ENCODE data around the gene MOB3A. TPM values are rescaled to one million over a fixed set of nuclear protein-coding genes. Genes with fewer than 3 reads are reported as not detected.

MOB3A gene
- total and polyA plus RNA-seq, 2 of the 13 experiments (the other 11 are each of a cell fraction or from before 2014, with no cell fraction given) = 3.5 to 17.8 TPM

DNA sequence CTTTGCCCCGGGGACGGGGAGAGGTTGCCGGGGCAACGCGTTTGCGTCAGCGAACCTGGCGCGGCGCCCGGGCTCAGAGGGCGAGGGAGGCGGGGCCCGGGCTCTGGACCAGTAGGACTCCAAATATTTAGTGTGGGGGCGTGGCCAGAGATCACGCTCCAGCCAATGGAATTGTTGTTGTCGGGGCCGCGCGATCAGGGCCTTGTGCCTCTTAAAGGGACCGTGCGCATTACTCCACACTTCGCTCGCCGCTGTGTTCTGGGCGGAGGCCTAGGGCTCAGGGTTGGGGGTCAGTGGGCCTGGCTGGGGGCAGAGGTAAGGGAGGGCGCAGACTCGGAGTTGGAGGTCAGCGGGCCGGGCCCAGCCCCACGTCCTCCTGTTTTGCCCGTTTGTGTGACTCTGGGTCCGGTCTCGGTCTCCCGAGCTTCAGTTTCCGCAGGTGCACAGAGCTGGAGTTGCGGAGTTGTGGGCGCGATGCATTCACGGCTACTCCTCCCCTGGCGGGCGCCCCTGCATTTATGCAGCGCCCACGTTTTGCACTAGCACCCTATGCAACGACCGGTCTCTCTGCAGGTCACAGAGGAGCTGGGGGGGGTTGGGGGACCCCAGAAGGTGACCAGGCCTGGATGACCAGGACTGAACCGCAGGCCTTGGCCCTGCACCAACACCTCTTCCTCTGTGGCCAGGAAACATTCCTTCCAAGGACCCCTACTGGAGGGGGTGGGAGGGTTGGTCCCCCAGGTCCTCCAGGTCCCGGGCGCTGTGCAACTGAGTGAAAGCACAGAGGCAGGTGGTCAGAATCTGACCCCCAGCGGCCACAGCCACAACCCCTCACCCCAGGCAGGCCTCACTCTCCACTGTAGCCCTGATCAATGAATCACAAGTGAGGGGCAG, 34.4 kb downstream of the MOB3A start (continued):
- TF ChIP-seq, protein P1, sequence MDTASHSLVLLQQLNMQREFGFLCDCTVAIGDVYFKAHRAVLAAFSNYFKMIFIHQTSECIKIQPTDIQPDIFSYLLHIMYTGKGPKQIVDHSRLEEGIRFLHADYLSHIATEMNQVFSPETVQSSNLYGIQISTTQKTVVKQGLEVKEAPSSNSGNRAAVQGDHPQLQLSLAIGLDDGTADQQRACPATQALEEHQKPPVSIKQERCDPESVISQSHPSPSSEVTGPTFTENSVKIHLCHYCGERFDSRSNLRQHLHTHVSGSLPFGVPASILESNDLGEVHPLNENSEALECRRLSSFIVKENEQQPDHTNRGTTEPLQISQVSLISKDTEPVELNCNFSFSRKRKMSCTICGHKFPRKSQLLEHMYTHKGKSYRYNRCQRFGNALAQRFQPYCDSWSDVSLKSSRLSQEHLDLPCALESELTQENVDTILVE (CRISPR knock-in tag; IDR thresholded peaks at IDR 0.05) = no peak
- TF ChIP-seq ZBTB7B (CRISPR knock-in tag; IDR thresholded peaks at IDR 0.05) (peak; percentile 12; the same call in 1 of the 2 replicates), ZNF530 (CRISPR knock-in tag; IDR thresholded peaks at IDR 0.05; ENCODE audit: low read depth) (0 out of 2 replicates have a peak, but pooled peaks have one; percentile 61), E2F5 (CRISPR knock-in tag; conservative IDR thresholded peaks at IDR 0.05) (no peak), DZIP1 (CRISPR knock-in tag; IDR thresholded peaks at IDR 0.05) (no peak), ATM (IDR thresholded peaks at IDR 0.05; ENCODE audit: borderline replicate concordance) (no peak), SNAI1 (CRISPR knock-in tag; IDR thresholded peaks at IDR 0.05; ENCODE audit: borderline replicate concordance) (no peak; the same call in 1 of the 2 replicates), GMEB2 (CRISPR knock-in tag; IDR thresholded peaks at IDR 0.05; ENCODE audit: low read depth) (no peak), CAMTA2 (CRISPR knock-in tag; IDR thresholded peaks at IDR 0.05; ENCODE audit: borderline replicate concordance) (0 out of 2 replicates have a peak, but pooled peaks have one; percentile 41), ZNF850 (CRISPR knock-in tag; conservative IDR thresholded peaks at IDR 0.05) (no peak), ZNF230 (CRISPR knock-in tag; IDR thresholded peaks at IDR 0.05) (no peak), ZNF143 (CRISPR knock-in tag; IDR thresholded peaks at IDR 0.05) (no peak), KDM4B (CRISPR knock-in tag; IDR thresholded peaks at IDR 0.05) (0 out of 2 replicates have a peak, but pooled peaks have one; percentile 4), NFE2 (CRISPR knock-in tag; IDR thresholded peaks at IDR 0.05) (no peak), SP140L (CRISPR knock-in tag; IDR thresholded peaks at IDR 0.05; ENCODE audit: borderline replicate concordance) (no peak; the same call in 1 of the 2 replicates), MTF1 (CRISPR knock-in tag; IDR thresholded peaks at IDR 0.05) (no peak; the same call in 1 of the 2 replicates), PHF8 (CRISPR knock-in tag; IDR thresholded peaks at IDR 0.05) (peak; percentile 80), ZNF790 (CRISPR knock-in tag; IDR thresholded peaks at IDR 0.05; ENCODE audit: borderline replicate concordance) (0 out of 2 replicates have a peak, but pooled peaks have one; percentile 74), TOPORS (CRISPR knock-in tag; IDR thresholded peaks at IDR 0.05) (peak; percentile 78; the same call in 1 of the 2 replicates), FOXP1 (IDR thresholded peaks at IDR 0.05) (no peak), FOXP1 (CRISPR knock-in tag; IDR thresholded peaks at IDR 0.05) (no peak), ZBTB20 (CRISPR knock-in tag; IDR thresholded peaks at IDR 0.05; ENCODE audit: borderline replicate concordance, low read depth) (no peak), PRPF4 (IDR thresholded peaks at IDR 0.05; ENCODE audit: low read depth, low read length, poor library complexity, severe bottlenecking) (no peak)
- TF ChIP-seq, protein P2, sequence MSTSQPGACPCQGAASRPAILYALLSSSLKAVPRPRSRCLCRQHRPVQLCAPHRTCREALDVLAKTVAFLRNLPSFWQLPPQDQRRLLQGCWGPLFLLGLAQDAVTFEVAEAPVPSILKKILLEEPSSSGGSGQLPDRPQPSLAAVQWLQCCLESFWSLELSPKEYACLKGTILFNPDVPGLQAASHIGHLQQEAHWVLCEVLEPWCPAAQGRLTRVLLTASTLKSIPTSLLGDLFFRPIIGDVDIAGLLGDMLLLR (CRISPR knock-in tag; IDR thresholded peaks at IDR 0.05) = peak; percentile 60

Measured in HepG2 (cell line).